CD14-positive monocyte (primary cell): ENCODE measurements around the gene MXRA5. TPM values are rescaled to one million over a fixed set of nuclear protein-coding genes. Genes with fewer than 3 reads are reported as not detected.

Source experiments
- DNase-seq, 3 donors: peaks; one replicate each; pipeline ENCODE4 v3.0.0-alpha.2; 2011 to 2022
- H2AFZ ChIP-seq: 2 replicates; pipeline ENCODE4 v1.6.0; 2012; ENCODE audit warnings: mild to moderate bottlenecking, low read depth, low read length, inconsistent platforms; ENCODE audit not compliant: insufficient read depth, poor library complexity, severe bottlenecking
- H3K27ac ChIP-seq, 2 donors: 1 replicate in 1 of 2; 2 replicates in 1 of 2; pipeline ENCODE4 v1.5.1; 2012 to 2013; ENCODE audit warnings: low read length in 2 of 2, control low read depth in 1 of 2, inconsistent platforms in 1 of 2, low read depth in 1 of 2, mild to moderate bottlenecking in 1 of 2
- H3K27me3 ChIP-seq, 2 donors: one replicate each; pipeline versions ENCODE4 v1.6.0 to v1.6.1; 2011 to 2013; ENCODE audit warnings: low read length in 2 of 2; ENCODE audit not compliant: control insufficient read depth in 2 of 2, insufficient read depth in 2 of 2
- H3K36me3 ChIP-seq, 2 donors: replicated peaks in 1 of 2; 1 replicate in 1 of 2; 2 replicates in 1 of 2; pipeline versions ENCODE4 v1.5.1 to v1.6.1; 2012 to 2013; ENCODE audit warnings: low read length in 2 of 2, control low read depth in 1 of 2, inconsistent platforms in 1 of 2, mild to moderate bottlenecking in 1 of 2; ENCODE audit not compliant: insufficient read depth in 2 of 2, control insufficient read depth in 1 of 2
- H3K4me1 ChIP-seq, 2 donors: 1 replicate in 1 of 2; 2 replicates in 1 of 2; pipeline versions ENCODE4 v1.5.1 to v1.6.1; 2012 to 2013; ENCODE audit warnings: low read length in 2 of 2, control low read depth in 1 of 2, inconsistent platforms in 1 of 2, mild to moderate bottlenecking in 1 of 2, moderate library complexity in 1 of 2; ENCODE audit not compliant: insufficient read depth in 2 of 2, control insufficient read depth in 1 of 2
- H3K4me2 ChIP-seq: replicated peaks from 2 replicates; pipeline ENCODE3; 2012; ENCODE audit warnings: low read length, moderate library complexity, mild to moderate bottlenecking; ENCODE audit not compliant: poor library complexity, severe bottlenecking; ENCODE audit errors: extremely low read depth
- H3K4me3 ChIP-seq, 3 experiments: fragments of 200-600 bp in 1 of 3; sonication (generic) in 1 of 3; replicated peaks in 1 of 3; 1 replicate in 2 of 3; 2 replicates in 1 of 3; pipeline ENCODE4 v1.5.1; 2011 to 2013; ENCODE audit warnings: low read length in 3 of 3, mild to moderate bottlenecking in 3 of 3, control low read depth in 2 of 3, low read depth in 2 of 3, inconsistent platforms in 1 of 3, moderate library complexity in 1 of 3
- H3K79me2 ChIP-seq: 2 replicates; pipeline ENCODE4 v1.6.0; 2012; ENCODE audit warnings: mild to moderate bottlenecking, control low read depth, inconsistent platforms, low read length, moderate library complexity; ENCODE audit not compliant: insufficient read depth
- H3K9ac ChIP-seq: 2 replicates; pipeline ENCODE4 v1.6.0; 2017; ENCODE audit warnings: low read length, mild to moderate bottlenecking; ENCODE audit not compliant: insufficient read depth, poor library complexity, severe bottlenecking
- H3K9me3 ChIP-seq, 2 donors: replicated peaks in 1 of 2; 1 replicate in 1 of 2; 2 replicates in 1 of 2; pipeline versions ENCODE4 v1.5.1 to v1.6.1; 2012 to 2013; ENCODE audit warnings: low read length in 2 of 2, control low read depth in 1 of 2; ENCODE audit not compliant: control insufficient read depth in 1 of 2, insufficient read depth in 1 of 2
- H4K20me1 ChIP-seq: 2 replicates; pipeline ENCODE4 v1.6.0; 2012; ENCODE audit warnings: mild to moderate bottlenecking, low read length, control low read depth, moderate library complexity; ENCODE audit not compliant: insufficient read depth
- H3K27ac Mint-ChIP-seq, 7 donors: one replicate each; pipeline ENCODE4 v1.8.0; 2020; ENCODE audit warnings: mild to moderate bottlenecking in 7 of 7, mixed read lengths in 7 of 7, moderate library complexity in 6 of 7, inconsistent platforms in 2 of 7
- H3K27me3 Mint-ChIP-seq, 3 donors: one replicate each; pipeline ENCODE4 v1.8.0; 2021 to 2022; ENCODE audit warnings: low read depth in 3 of 3, mild to moderate bottlenecking in 3 of 3, mixed read lengths in 3 of 3, moderate library complexity in 3 of 3, inconsistent platforms in 1 of 3
- H3K36me3 Mint-ChIP-seq, 2 donors: one replicate each; pipeline ENCODE4 v1.8.0; 2020; ENCODE audit warnings: mixed read lengths in 2 of 2, inconsistent platforms in 1 of 2, mild to moderate bottlenecking in 1 of 2
- H3K4me1 Mint-ChIP-seq: one replicate; pipeline ENCODE4 v1.8.0; 2020; ENCODE audit warnings: mild to moderate bottlenecking, mixed read lengths
- H3K4me3 Mint-ChIP-seq, 2 donors: one replicate each; pipeline ENCODE4 v1.8.0; 2020; ENCODE audit warnings: mild to moderate bottlenecking in 2 of 2, mixed read lengths in 2 of 2, moderate library complexity in 1 of 2
- H3K9me3 Mint-ChIP-seq, 7 donors: one replicate each; pipeline ENCODE4 v1.8.0; 2020 to 2022; ENCODE audit warnings: mixed read lengths in 7 of 7, mild to moderate bottlenecking in 6 of 7, moderate library complexity in 6 of 7, inconsistent platforms in 2 of 7
- WGBS: methylation state at CpG from one replicate; pipeline ENCODE4 v1.1.5; 2013; ENCODE audit warnings: missing lambda C conversion rate; ENCODE audit not compliant: insufficient coverage; 5-methylcytosine and 5-hydroxymethylcytosine counted together
- intact Hi-C, 2 donors: fragments of 100-400 bp; cut with micrococcal nuclease; formaldehyde crosslinking; loops; one replicate each; pipeline versions ENCODE4 v1.15.0 to v1.15.1; 2023
- polyA plus RNA-seq, 3 donors: library from polyadenylated mRNA; depleted of rRNA in 1 of 3; unstranded in 2 of 3; stranded (reverse) in 1 of 3; fragments of 300-500 nt in 2 of 3; fragments of >200 nt in 1 of 3; fragmentation: Illumina TruSeq in 2 of 3; gene quantifications; 1 replicate in 2 of 3; 2 replicates in 1 of 3; pipeline ENCODE4 v1.2.3, GENCODE V29; 2012 to 2021
- TF ChIP-seq, protein P1 (sequence below): fragments of 200-600 bp; IDR thresholded peaks from one replicate; pipeline ENCODE4 v1.8.0; 2022; ENCODE audit warnings: antibody characterized with exemption, mild to moderate bottlenecking

The MXRA5 gene
- polyA plus RNA-seq, 3 donors = not detected

DNA sequence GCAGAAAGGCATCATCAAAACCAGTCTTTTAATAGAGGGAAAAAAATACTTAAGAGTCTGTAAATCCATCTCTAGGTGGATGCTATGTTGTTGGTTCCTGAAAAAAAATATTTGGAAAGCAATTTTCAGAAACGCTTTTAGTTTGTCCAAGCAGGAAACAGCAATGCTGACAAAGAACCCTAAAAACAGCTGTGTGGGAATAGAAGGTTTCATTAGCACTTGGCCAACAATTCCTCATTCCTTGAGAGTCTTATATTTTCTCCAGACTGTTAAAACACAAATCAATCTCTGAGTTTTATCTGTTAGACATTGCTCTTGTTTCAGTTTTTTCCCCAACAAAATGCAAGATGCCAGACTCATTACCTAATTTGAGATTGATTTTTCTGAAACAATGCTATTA lies 6.4 kb downstream of the MXRA5 start:
- Mint-ChIP-seq H3K27me3 (peaks cover 10 to 17% (median 15%) of the 10 kb centered on the region in 3 donors), H3K9me3 (peaks cover 0 to 14% (median 9%) of the 10 kb centered on the region in 7 donors), H3K36me3 (no peaks in the 10 kb centered on the region), H3K27ac (no peak overlapping the region), H3K4me3 (no peak overlapping the region), H3K4me1 (no peaks in the 10 kb centered on the region)
- no peaks in the 10 kb centered on the region for H3K36me3 ChIP-seq
- no peaks in the 10 kb centered on the region for H4K20me1 ChIP-seq
- no peaks in the 10 kb centered on the region for H3K4me1 ChIP-seq
- H3K27me3 ChIP-seq = peaks cover 4 to 8% of the 10 kb centered on the region in 2 donors
- H3K27ac ChIP-seq = no peak overlapping the region
- no peak for DNase-seq
- no peak overlapping the region for H3K4me3 ChIP-seq
- H2AFZ ChIP-seq = no peak overlapping the region
- H3K4me2 ChIP-seq = no peak overlapping the region
- H3K9me3 ChIP-seq = peaks cover 0 to 6% of the 10 kb centered on the region in 2 donors
- no CpG with 5 or more reads among the region's 1 CpG for WGBS
- H3K79me2 ChIP-seq = no peaks in the 10 kb centered on the region
- no peak overlapping the region for H3K9ac ChIP-seq
- intact Hi-C loops = no loop called here
- TF ChIP-seq, protein P1, sequence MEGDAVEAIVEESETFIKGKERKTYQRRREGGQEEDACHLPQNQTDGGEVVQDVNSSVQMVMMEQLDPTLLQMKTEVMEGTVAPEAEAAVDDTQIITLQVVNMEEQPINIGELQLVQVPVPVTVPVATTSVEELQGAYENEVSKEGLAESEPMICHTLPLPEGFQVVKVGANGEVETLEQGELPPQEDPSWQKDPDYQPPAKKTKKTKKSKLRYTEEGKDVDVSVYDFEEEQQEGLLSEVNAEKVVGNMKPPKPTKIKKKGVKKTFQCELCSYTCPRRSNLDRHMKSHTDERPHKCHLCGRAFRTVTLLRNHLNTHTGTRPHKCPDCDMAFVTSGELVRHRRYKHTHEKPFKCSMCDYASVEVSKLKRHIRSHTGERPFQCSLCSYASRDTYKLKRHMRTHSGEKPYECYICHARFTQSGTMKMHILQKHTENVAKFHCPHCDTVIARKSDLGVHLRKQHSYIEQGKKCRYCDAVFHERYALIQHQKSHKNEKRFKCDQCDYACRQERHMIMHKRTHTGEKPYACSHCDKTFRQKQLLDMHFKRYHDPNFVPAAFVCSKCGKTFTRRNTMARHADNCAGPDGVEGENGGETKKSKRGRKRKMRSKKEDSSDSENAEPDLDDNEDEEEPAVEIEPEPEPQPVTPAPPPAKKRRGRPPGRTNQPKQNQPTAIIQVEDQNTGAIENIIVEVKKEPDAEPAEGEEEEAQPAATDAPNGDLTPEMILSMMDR = no peak

DNA sequence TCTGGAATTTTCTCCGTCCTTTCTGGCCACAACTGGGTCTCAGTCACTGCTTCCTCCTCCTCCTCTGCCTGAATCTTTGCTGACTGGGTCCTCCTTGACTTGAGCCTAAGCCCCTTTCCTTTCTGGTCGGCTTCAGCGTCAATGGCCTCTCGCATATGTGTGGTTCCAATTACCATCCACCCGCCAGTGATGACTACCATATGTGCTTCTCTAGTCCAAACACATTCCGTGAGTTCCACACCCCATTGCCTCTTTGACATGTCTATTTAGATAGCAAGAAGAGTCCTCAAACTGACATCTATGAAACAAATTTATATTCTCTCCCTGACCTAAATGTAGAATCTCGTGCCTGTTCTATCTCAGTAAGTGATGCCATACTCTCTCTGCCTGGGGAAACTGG lies 19.8 kb downstream of the MXRA5 start:
- Mint-ChIP-seq H3K27me3 (no peaks in the 10 kb centered on the region), H3K4me3 (no peak overlapping the region), H3K4me1 (no peaks in the 10 kb centered on the region), H3K9me3 (peaks cover 0 to 11% (median 3%) of the 10 kb centered on the region in 7 donors), H3K27ac (no peak overlapping the region), H3K36me3 (no peaks in the 10 kb centered on the region)
- Histone ChIP-seq H2AFZ (no peak overlapping the region), H3K79me2 (no peaks in the 10 kb centered on the region), H3K4me1 (no peaks in the 10 kb centered on the region), H3K9ac (no peak overlapping the region), H3K27ac (no peak overlapping the region), H3K9me3 (peaks cover 0 to 11% of the 10 kb centered on the region in 2 donors), H3K4me3 (no peak overlapping the region), H3K36me3 (no peaks in the 10 kb centered on the region), H3K27me3 (no peaks in the 10 kb centered on the region), H4K20me1 (no peaks in the 10 kb centered on the region), H3K4me2 (no peak overlapping the region)
- WGBS = 66% methylated on average over 4 of the region's 7 CpGs
- TF ChIP-seq, protein P1 = no peak
- no peak for DNase-seq
- intact Hi-C loops = no loop called here
